Transverse colon (tissue), 4 donors: ENCODE results near the gene PRKCE.

Experiments used
- CTCF ChIP-seq, 5 experiments: fragments of 200-600 bp in 3 of 5; fragments of 450-650 bp in 2 of 5; sonication (generic) in 3 of 5; IDR thresholded peaks; 1 replicate in 2 of 5; 2 replicates in 3 of 5; pipeline ENCODE4 v1.5.1; 2016 to 2017; ENCODE audit warnings: antibody characterized with exemption in 5 of 5, inconsistent platforms in 3 of 5, mild to moderate bottlenecking in 2 of 5, moderate library complexity in 1 of 5
- EP300 ChIP-seq: sonication (generic); formaldehyde crosslinking; IDR thresholded peaks from one replicate; pipeline ENCODE4 v1.6.1; 2017; ENCODE audit warnings: antibody characterized with exemption, low read depth
- POLR2A ChIP-seq: fragments of 450-650 bp; IDR thresholded peaks from one replicate; pipeline ENCODE4 v1.6.1; 2016; ENCODE audit warnings: antibody characterized with exemption, mild to moderate bottlenecking, moderate library complexity
- POLR2AphosphoS5 ChIP-seq, 3 donors: sonication (generic); formaldehyde crosslinking; IDR thresholded peaks; one replicate each; pipeline ENCODE4 v1.6.1; 2016; ENCODE audit warnings: antibody characterized with exemption in 3 of 3

- no peak for TF ChIP-seq CTCF (IDR thresholded peaks at IDR 0.05)
- TF ChIP-seq POLR2AphosphoS5 (IDR thresholded peaks at IDR 0.05) = peak; percentile 39 to 81 (median 78)
- no peak for TF ChIP-seq POLR2A
- no peak for TF ChIP-seq EP300
Observed at GRCh38 chr2:45856391-45857274, 205.2 kb downstream of the PRKCE start.
